ENCODE measurements around the gene MYOT.
"Not testable (repeated sequence)": the region's sequence is repeated elsewhere in the genome, so short reads cannot be mapped to it uniquely, and the experiment has no call there.

The MYOT gene

DNA sequence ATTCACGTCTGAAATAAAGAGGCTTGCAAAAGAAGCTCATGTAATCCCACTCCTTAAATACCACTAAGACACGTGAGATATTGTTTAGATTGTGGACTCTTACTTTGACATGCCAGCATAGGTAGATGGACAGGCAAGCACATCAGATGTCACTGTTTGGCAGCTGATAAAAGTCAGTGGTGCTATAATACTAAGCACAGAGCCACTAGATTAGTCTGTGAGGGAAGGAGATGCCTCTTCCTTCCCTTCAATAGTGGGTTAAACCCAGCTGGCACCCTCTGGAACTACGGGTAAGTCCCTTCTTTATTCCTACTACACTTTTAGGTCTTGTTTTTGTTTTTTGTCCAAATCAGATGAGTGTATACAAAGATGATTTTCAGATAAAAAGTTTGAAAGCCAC is at the start of gene MYOT:
MYOT (plus strand) TSS at position 197 of the 400 bp plus-strand sequence. CDS start 2,792 bp downstream, outside the sequence.
- DNase-seq = no peak

GRCh38 chr5:137819766-137820165 is 47.9 kb upstream of the MYOT start:
- no peak for DNase-seq

- no peak for DNase-seq
Observed at GRCh38 chr5:137822158-137822764, 45.4 kb upstream of the MYOT start.

DNA sequence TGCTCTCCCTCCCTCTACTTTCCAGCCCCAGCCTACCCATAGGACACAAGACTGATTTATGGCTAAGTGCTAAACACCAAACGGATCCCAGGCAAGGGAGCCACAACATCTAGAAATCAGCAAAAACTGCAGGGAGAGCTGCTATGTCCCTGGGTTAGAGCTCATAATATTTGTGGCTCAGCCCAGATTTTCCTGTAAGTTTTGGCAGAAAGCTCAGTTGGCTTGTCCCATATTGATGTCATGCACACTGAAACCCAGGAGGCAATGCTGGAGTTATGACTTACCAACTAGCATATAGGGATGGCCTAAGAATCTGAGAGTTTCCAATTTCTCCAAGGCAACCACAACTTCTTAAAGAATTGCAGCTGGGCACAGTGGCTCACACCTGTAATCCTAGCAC is 44.7 kb upstream of the MYOT start:
- no peak for DNase-seq

GRCh38 chr5:137825165-137825564 is 42.5 kb upstream of the MYOT start:
- no peak for DNase-seq

GRCh38 chr5:137826067-137826466 is 41.6 kb upstream of the MYOT start:
- no peak for DNase-seq

GRCh38 chr5:137828180-137828579 is 39.5 kb upstream of the MYOT start:
- DNase-seq = no peak

- DNase-seq = no peak
Observed at GRCh38 chr5:137828664-137829063, 39.0 kb upstream of the MYOT start.

- no peak for DNase-seq
Observed at GRCh38 chr5:137831105-137831504, 36.6 kb upstream of the MYOT start.

DNA sequence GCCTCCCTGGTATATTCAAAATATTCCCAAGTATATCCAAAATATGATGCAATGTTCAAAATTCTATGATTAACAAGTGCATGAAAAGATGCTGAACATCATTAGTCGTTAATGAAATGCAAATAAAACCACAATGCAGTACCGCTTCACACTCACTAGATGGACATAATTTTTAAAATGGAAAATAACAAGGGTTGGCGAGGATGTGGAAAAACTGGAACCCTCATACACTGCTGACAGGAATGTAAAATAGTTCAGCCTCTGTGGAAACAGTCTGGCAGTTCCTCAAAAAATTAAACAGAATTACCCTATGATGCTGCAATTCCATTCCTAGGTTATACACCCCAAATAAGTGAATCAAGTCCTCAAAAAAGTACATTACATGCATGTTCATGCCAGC is 36.1 kb upstream of the MYOT start:
- DNase-seq = no peak

DNA sequence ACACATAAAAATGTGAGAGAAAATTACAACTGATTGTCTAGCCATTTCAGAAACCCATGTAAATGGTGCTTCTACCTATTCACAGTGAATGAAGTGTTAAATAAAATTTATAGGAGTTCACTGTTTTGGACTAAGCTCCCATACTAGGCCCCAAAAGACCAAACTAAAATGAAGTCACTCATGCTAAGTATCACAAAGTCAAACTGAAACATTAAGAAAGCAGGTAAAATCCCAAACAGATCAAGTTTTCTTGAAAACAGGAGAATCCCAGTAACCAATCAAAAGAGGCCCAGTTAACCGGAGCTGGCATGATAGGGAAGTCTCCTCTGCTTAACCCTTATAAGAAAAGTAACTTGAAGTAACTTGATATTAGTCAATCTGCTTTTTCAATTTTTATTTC is 35.2 kb upstream of the MYOT start:
- no peak for DNase-seq

DNA sequence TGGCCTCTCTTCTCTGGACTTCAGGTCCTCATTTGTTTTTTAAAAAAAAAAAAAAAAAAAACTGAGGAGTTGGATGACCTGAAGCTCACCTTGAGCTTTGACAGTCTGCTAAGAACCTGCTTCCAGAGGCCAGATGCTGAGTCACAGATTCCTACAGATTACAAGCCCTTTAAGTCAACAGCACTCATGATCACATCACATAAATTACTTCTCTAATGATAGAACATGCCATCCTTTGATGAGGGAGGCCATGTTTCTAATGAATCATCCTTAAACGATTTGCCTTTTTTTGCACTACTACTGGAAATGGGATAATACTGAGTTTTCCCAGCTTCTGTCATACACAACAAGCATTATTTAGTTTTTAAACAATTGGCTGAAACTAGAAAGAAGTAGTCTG is 34.2 kb upstream of the MYOT start:
- DNase-seq = peak; percentile 2

DNA sequence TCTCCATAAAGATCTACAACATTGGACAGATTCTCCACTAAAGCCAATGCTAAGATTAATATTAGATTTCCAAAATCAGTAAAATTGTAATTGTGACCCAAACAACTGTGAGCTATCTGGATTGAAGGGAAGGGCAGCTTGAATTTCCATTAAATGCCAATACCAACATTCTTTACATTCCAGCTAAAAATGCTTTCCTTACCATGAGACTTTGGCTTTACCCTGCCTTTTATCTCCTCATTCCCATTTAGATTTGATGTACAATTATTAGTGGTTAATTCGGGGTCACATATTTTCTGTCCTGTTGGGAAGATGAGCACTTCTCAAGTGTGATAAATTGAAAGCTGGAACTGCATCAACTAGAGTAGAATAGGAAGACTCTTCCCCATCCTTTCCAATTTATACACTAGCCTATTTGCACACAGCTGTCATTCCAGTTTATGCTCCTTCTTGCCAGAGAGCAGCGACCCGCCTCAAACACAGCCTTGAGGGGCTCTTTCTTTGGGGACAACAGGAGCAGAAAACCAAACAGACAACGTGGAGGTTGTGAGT is 33.1 kb upstream of the MYOT start:
- no peak for DNase-seq

DNA sequence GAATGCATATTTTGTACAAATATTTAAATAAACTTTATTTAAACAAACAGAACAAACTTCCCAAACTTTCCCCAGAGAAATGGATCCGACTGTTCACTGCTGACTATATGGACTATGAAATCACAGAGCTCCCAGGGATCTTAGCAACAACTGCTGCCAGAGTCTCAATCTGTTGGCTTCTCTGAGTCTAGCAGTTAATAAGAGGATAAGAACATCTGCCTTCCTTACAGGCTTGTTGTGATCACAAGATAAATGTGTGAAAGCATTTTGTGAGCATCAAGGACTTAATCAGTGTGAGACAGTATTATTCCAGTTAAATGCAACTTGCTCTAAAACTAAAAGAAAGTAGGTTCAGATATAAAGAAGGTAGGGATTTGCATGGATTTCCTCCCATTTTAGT is 31.4 kb upstream of the MYOT start:
- DNase-seq = no peak

- DNase-seq = no peak
Observed at GRCh38 chr5:137836997-137837396, 30.7 kb upstream of the MYOT start.

GRCh38 chr5:137837491-137838394 is 29.9 kb upstream of the MYOT start:
- no peak for DNase-seq

GRCh38 chr5:137838976-137839375 is 28.7 kb upstream of the MYOT start:
- DNase-seq = no peak

- no peak for DNase-seq
Observed at GRCh38 chr5:137842296-137842695, 25.4 kb upstream of the MYOT start.

DNA sequence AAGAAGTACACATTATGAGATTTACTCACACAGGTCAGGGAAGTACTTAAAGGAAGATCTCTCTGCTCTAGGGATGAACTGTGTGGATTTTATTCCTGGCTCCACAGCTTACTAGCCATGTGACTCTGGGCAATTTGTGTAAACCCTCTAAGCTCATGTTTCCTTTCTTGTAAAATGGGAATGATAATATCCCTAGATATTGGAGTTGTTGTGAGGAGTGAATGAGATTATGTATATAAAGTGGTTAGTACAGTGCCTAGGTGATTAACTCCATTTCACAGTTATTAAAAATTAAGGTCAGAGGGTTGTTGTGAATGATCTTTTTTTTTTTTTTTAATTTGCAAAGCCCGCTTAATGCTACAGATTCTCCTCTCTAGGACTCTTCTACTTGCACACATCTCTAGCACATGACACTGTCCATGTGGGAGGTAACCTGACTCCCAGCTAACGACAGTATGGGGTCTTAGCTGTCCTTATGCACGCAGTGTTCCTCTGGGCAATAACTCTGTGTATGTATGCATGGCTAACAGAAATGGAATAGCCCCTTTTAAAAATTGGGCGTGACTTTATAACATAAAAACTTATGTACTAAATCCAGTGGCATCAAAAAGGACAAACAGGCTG is 23.9 kb upstream of the MYOT start:
- no peak for DNase-seq

DNA sequence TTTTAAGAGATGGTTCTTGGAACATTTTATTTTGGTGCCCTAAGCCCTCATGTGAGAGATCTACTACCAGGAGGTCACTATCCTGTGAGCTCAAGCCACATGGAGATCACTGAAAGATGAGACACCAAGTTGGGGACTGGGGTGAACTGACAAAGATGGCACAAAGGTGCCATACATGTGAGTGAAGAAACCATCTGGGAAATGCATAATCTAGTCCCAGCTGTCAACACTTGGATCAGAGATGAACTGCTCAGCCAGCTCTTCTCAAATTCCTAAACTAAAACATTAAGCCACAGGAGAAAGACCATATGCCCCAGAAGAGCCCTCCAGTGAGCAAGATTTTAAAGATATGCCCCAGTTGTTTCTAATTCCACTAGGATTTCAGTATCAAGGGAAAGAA is 22.2 kb upstream of the MYOT start:
- no peak for DNase-seq

DNA sequence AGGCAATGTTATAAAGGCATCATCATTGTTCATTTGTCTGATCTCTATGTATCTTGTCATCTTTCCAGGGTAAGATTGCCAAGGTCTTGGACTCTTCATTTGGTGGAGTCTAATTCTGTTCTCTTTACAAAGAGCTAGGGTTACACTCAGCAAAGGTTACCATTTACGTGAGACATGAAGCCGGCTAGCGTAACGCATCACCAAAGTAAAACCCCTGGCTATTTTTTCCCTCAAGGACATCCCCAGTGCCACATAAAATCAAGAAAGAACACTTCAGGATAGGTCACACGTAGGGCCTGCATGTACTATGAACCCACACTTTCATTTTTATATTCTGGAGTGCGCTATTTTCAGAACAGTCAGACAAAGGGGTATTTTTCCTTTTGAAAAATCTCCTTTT is 20.0 kb upstream of the MYOT start:
- DNase-seq = no peak

DNA sequence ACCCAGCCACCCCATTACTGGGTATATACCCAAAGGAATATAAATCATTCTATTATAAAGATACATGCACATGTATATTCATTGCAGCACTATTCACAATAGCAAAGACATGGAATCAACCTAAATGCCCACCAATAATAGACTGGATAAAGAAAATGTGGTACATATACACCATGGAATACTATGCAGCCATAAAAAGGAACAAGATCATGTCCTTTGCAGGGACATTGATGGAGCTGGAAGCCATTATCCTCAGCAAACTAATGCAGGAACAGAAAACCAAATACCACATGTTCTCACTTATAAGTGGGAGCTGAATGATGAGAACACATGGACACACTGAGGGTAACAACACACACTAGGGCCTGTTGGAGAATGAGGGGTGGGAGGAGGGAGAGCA is 14.5 kb upstream of the MYOT start:
- not testable (repeated sequence) for DNase-seq

GRCh38 chr5:137856201-137856600 is 11.5 kb upstream of the MYOT start:
- DNase-seq = no peak

Data from NCI-H510A treated with DMSO at 0.1 percent for 48 hours (cell line).